GM23338 (cell line): ENCODE data around the gene CEP250.

Source experiments
- CTCF ChIP-seq, 2 experiments: fragments of 200-600 bp in 1 of 2; sonication (generic) in 1 of 2; conservative IDR thresholded peaks; 2 replicates each; pipeline versions ENCODE4 v1.5.1 to v1.6.1; 2016 to 2017; ENCODE audit warnings: antibody characterized with exemption in 2 of 2, low read depth in 2 of 2, mild to moderate bottlenecking in 2 of 2, moderate library complexity in 1 of 2
- ETS1 ChIP-seq: IDR thresholded peaks from 2 replicates; pipeline ENCODE4 v1.6.1; 2016; ENCODE audit warnings: antibody characterized with exemption
- EZH2 ChIP-seq: fragments of 200-600 bp; sonication (generic); IDR thresholded peaks from one replicate; pipeline ENCODE4 v1.8.0; 2017; ENCODE audit warnings: antibody characterized with exemption, mild to moderate bottlenecking, low read depth; ENCODE audit not compliant: unreplicated experiment
- EZH2phosphoT487 ChIP-seq: fragments of 200-600 bp; sonication (generic); IDR thresholded peaks from one replicate; pipeline ENCODE4 v1.8.1; 2018; ENCODE audit warnings: antibody characterized with exemption; ENCODE audit not compliant: unreplicated experiment
- NANOG ChIP-seq: IDR thresholded peaks from 2 replicates; pipeline ENCODE4 v1.6.1; 2016; ENCODE audit warnings: antibody characterized with exemption, borderline replicate concordance
- POLR2AphosphoS5 ChIP-seq: IDR thresholded peaks from 2 replicates; pipeline ENCODE4 v1.6.1; 2016; ENCODE audit warnings: antibody characterized with exemption, low read depth
- TF ChIP-seq, protein P1 (sequence below): IDR thresholded peaks from one replicate; pipeline ENCODE4 v1.6.1; 2018; ENCODE audit warnings: antibody characterized with exemption; ENCODE audit not compliant: unreplicated experiment

DNA sequence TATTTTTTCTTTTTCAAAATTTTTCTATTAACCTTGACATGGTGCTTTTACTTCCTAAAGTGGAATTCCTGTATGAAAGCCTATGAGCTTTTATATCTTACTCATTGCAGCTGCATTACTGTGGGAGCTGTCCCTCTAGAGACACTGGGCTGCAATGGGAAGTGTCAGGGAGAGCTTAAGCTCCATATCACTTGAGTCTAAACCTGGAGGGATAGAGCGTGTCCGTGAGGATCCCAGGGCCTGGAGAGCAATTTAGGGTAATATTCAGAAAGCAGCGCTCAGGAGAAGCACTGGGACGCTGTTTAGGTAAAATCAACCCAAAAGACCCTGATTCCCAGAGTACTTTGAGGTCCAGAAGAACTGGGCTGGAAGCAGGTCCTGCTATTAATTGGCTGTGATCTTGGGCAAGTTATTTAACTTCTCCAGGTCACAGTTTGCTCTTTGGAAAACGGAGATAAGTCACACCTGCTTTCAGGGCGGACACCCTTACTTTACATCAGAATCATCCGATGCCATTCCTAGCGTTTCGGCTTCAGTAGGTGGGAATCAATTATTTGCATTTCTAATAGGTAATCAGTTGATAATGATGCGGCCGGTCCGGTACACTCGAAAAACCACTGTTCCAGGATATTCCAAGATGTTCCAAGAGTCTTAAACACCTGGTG lies 85.9 kb downstream of the CEP250 start:
- TF ChIP-seq CTCF (conservative IDR thresholded peaks at IDR 0.05; ENCODE audit: low read depth in 2 of 2) (no peak), NANOG (no peak), ETS1 (no peak), POLR2AphosphoS5 (no peak), EZH2phosphoT487 (no peak), EZH2 (no peak)
- TF ChIP-seq, protein P1, sequence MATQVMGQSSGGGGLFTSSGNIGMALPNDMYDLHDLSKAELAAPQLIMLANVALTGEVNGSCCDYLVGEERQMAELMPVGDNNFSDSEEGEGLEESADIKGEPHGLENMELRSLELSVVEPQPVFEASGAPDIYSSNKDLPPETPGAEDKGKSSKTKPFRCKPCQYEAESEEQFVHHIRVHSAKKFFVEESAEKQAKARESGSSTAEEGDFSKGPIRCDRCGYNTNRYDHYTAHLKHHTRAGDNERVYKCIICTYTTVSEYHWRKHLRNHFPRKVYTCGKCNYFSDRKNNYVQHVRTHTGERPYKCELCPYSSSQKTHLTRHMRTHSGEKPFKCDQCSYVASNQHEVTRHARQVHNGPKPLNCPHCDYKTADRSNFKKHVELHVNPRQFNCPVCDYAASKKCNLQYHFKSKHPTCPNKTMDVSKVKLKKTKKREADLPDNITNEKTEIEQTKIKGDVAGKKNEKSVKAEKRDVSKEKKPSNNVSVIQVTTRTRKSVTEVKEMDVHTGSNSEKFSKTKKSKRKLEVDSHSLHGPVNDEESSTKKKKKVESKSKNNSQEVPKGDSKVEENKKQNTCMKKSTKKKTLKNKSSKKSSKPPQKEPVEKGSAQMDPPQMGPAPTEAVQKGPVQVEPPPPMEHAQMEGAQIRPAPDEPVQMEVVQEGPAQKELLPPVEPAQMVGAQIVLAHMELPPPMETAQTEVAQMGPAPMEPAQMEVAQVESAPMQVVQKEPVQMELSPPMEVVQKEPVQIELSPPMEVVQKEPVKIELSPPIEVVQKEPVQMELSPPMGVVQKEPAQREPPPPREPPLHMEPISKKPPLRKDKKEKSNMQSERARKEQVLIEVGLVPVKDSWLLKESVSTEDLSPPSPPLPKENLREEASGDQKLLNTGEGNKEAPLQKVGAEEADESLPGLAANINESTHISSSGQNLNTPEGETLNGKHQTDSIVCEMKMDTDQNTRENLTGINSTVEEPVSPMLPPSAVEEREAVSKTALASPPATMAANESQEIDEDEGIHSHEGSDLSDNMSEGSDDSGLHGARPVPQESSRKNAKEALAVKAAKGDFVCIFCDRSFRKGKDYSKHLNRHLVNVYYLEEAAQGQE: no peak
